Stimulated activated CD4-positive, alpha-beta T cell treated with anti-CD3 and anti-CD28 coated beads, Interleukin-2, amount 100 ng/mL, for 48 hours (primary cell): ENCODE data around the gene SLC6A2.
"Not testable (repeated sequence)": the region's sequence is repeated elsewhere in the genome, so short reads cannot be mapped to it uniquely, and the experiment has no call there.

Source experiments
- DNase-seq, 2 donors: peaks; one replicate each; pipeline ENCODE4 v3.0.0-alpha.2; 2020

Gene SLC6A2

GRCh38 chr16:55655897-55656681, at the start of gene SLC6A2:
TSS of gene SLC6A2 (plus strand) at chr16:55655988. CDS start at chr16:55656695, 707 bp downstream.
- no peak for DNase-seq

GRCh38 chr16:55613613-55614335, 42.0 kb upstream of the SLC6A2 start:
- no peak for DNase-seq

- no peak for DNase-seq
These were observed 40.7 kb upstream of the SLC6A2 start for GRCh38 chr16:55615071-55615470.

GRCh38 chr16:55615670-55616069, 40.1 kb upstream of the SLC6A2 start:
- not testable (repeated sequence) for DNase-seq

GRCh38 chr16:55621771-55622170, 34.0 kb upstream of the SLC6A2 start:
- no peak for DNase-seq

- no peak for DNase-seq
These were observed 33.5 kb upstream of the SLC6A2 start for GRCh38 chr16:55622272-55622671.

- DNase-seq: no peak
These were observed 32.7 kb upstream of the SLC6A2 start for GRCh38 chr16:55622930-55623561.

- no peak for DNase-seq
These were observed 32.1 kb upstream of the SLC6A2 start for GRCh38 chr16:55623640-55624039.

- no peak for DNase-seq
These were observed 31.1 kb upstream of the SLC6A2 start for GRCh38 chr16:55624696-55625095.

GRCh38 chr16:55625843-55626242, 29.9 kb upstream of the SLC6A2 start:
- no peak for DNase-seq

GRCh38 chr16:55628306-55628968, 27.4 kb upstream of the SLC6A2 start:
- DNase-seq: no peak

GRCh38 chr16:55630774-55631173, 25.0 kb upstream of the SLC6A2 start:
- DNase-seq: no peak

- no peak for DNase-seq
These were observed 23.5 kb upstream of the SLC6A2 start for GRCh38 chr16:55632259-55632658.

GRCh38 chr16:55634193-55634592, 21.6 kb upstream of the SLC6A2 start:
- no peak for DNase-seq

GRCh38 chr16:55638256-55638655, 17.5 kb upstream of the SLC6A2 start:
- DNase-seq: no peak

GRCh38 chr16:55640701-55641327, 15.0 kb upstream of the SLC6A2 start:
- DNase-seq: no peak

- DNase-seq: no peak
These were observed 14.2 kb upstream of the SLC6A2 start for GRCh38 chr16:55641430-55642056.

- DNase-seq: no peak
These were observed 13.2 kb upstream of the SLC6A2 start for GRCh38 chr16:55642611-55643010.

GRCh38 chr16:55643161-55643970, 12.4 kb upstream of the SLC6A2 start:
- no peak for DNase-seq

- DNase-seq: no peak
These were observed 9.8 kb upstream of the SLC6A2 start for GRCh38 chr16:55645986-55646385.

GRCh38 chr16:55647343-55647742, 8.4 kb upstream of the SLC6A2 start:
- DNase-seq: no peak
